PC-3 (cell line): ENCODE data around the gene RAB6A.

Experiments used
- EZH2 ChIP-seq: fragments of 300-600 bp; sonication (generic); IDR thresholded peaks from one replicate; pipeline ENCODE4 v1.6.1; 2017; ENCODE audit warnings: antibody characterized with exemption, mild to moderate bottlenecking, low read length; ENCODE audit not compliant: unreplicated experiment
- EZH2phosphoT487 ChIP-seq: fragments of 300-600 bp; sonication (generic); IDR thresholded peaks from 2 replicates; pipeline ENCODE4 v1.6.1; 2018; ENCODE audit warnings: mild to moderate bottlenecking, antibody characterized with exemption, low read length, borderline replicate concordance
- TF ChIP-seq, protein P1 (sequence below): fragments of 300-600 bp; sonication (generic); conservative IDR thresholded peaks from 2 replicates; pipeline ENCODE4 v1.5.1; 2017; ENCODE audit warnings: antibody characterized with exemption, low read depth, mild to moderate bottlenecking, low read length

DNA sequence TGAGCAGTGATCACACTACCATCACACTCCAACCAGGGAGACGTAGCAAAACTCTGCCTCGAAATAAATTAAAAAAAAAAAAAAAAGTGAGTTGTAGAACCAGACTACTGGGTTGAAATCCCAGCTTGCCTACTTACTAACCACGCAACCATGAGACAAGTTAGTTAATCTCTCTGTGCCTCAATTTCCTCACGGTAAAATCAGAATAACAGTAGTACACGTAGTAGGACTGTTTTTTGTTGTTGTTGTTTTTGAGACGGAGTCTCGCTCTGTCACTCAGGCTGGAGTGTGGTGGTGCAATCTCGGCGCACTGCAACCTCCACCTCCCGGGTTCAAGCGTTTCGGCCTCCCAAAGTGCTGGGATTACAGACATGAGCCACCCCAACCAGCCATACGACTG lies 14.2 kb downstream of the RAB6A start:
- TF ChIP-seq, protein P1, sequence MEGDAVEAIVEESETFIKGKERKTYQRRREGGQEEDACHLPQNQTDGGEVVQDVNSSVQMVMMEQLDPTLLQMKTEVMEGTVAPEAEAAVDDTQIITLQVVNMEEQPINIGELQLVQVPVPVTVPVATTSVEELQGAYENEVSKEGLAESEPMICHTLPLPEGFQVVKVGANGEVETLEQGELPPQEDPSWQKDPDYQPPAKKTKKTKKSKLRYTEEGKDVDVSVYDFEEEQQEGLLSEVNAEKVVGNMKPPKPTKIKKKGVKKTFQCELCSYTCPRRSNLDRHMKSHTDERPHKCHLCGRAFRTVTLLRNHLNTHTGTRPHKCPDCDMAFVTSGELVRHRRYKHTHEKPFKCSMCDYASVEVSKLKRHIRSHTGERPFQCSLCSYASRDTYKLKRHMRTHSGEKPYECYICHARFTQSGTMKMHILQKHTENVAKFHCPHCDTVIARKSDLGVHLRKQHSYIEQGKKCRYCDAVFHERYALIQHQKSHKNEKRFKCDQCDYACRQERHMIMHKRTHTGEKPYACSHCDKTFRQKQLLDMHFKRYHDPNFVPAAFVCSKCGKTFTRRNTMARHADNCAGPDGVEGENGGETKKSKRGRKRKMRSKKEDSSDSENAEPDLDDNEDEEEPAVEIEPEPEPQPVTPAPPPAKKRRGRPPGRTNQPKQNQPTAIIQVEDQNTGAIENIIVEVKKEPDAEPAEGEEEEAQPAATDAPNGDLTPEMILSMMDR: no peak
- TF ChIP-seq EZH2: no peak
- TF ChIP-seq EZH2phosphoT487: no peak
